Thyroid gland (tissue), 4 donors: ENCODE results near the gene GALNT14.

Experiments used
- CTCF ChIP-seq, 6 experiments: fragments of 200-600 bp in 3 of 6; fragments of 450-650 bp in 3 of 6; sonication (generic) in 3 of 6; IDR thresholded peaks; one replicate each; pipeline ENCODE4 v1.5.1; 2016 to 2019; ENCODE audit warnings: antibody characterized with exemption in 6 of 6, mild to moderate bottlenecking in 2 of 6, inconsistent platforms in 1 of 6, moderate library complexity in 1 of 6
- POLR2A ChIP-seq, 2 donors: fragments of 450-650 bp; IDR thresholded peaks; one replicate each; pipeline ENCODE4 v1.6.1; 2017; ENCODE audit warnings: antibody characterized with exemption in 2 of 2, mild to moderate bottlenecking in 2 of 2, moderate library complexity in 1 of 2

- TF ChIP-seq CTCF (IDR thresholded peaks at IDR 0.05) (no peak), POLR2A (IDR thresholded peaks at IDR 0.05) (no peak)
These were observed 147.6 kb downstream of the GALNT14 start for GRCh38 chr2:30990671-30991070.
